ENCODE data around the gene STK32B.

STK32B gene

GRCh38 chr4:5203309-5203992, 152.2 kb downstream of the STK32B start:
- H3K36me3 ChIP-seq (ENCODE audit: low read depth): no peaks in the 10 kb centered on the region
- TF ChIP-seq CTCF (IDR thresholded peaks at IDR 0.05; ENCODE audit: poor library complexity, severe bottlenecking): no peak
- ATAC-seq (ENCODE audit: low read depth) (no peak), DNase-seq (ENCODE audit: low spot score) (no peak)
- no peak overlapping the region for H3K27ac ChIP-seq (ENCODE audit: poor library complexity, severe bottlenecking)
- H3K4me3 ChIP-seq (ENCODE audit: severe bottlenecking): no peak overlapping the region
- no peaks in the 10 kb centered on the region for H3K9me3 ChIP-seq (ENCODE audit: severe bottlenecking)
- H3K27me3 ChIP-seq (ENCODE audit: insufficient read depth, poor library complexity, severe bottlenecking): no peaks in the 10 kb centered on the region
- no peaks in the 10 kb centered on the region for H3K4me1 ChIP-seq (ENCODE audit: insufficient read depth, poor library complexity, severe bottlenecking)

- no peak for TF ChIP-seq CTCF (IDR thresholded peaks at IDR 0.05; ENCODE audit: poor library complexity, severe bottlenecking)
- H3K4me3 ChIP-seq (ENCODE audit: severe bottlenecking): no peak overlapping the region
- no peaks in the 10 kb centered on the region for H3K27me3 ChIP-seq (ENCODE audit: insufficient read depth, poor library complexity, severe bottlenecking)
- no peaks in the 10 kb centered on the region for H3K4me1 ChIP-seq (ENCODE audit: insufficient read depth, poor library complexity, severe bottlenecking)
- DNase-seq (ENCODE audit: low spot score) (no peak), ATAC-seq (ENCODE audit: low read depth) (no peak)
- H3K36me3 ChIP-seq (ENCODE audit: low read depth): no peaks in the 10 kb centered on the region
- no peak overlapping the region for H3K27ac ChIP-seq (ENCODE audit: poor library complexity, severe bottlenecking)
- H3K9me3 ChIP-seq (ENCODE audit: severe bottlenecking): no peaks in the 10 kb centered on the region
These were observed 152.7 kb downstream of the STK32B start for GRCh38 chr4:5203993-5204310.

- Histone ChIP-seq H3K4me3 (ENCODE audit: severe bottlenecking) (no peak overlapping the region), H3K4me1 (ENCODE audit: insufficient read depth, poor library complexity, severe bottlenecking) (no peaks in the 10 kb centered on the region), H3K27me3 (ENCODE audit: insufficient read depth, poor library complexity, severe bottlenecking) (no peaks in the 10 kb centered on the region), H3K27ac (ENCODE audit: poor library complexity, severe bottlenecking) (no peak overlapping the region), H3K36me3 (ENCODE audit: low read depth) (no peaks in the 10 kb centered on the region), H3K9me3 (ENCODE audit: severe bottlenecking) (no peaks in the 10 kb centered on the region)
- no peak for TF ChIP-seq CTCF (IDR thresholded peaks at IDR 0.05; ENCODE audit: poor library complexity, severe bottlenecking)
- ATAC-seq (ENCODE audit: low read depth) (no peak), DNase-seq (ENCODE audit: low spot score) (no peak)
These were observed 153.5 kb downstream of the STK32B start for GRCh38 chr4:5204781-5205180.

- no peaks in the 10 kb centered on the region for H3K27me3 ChIP-seq (ENCODE audit: insufficient read depth, poor library complexity, severe bottlenecking)
- no peak overlapping the region for H3K27ac ChIP-seq (ENCODE audit: poor library complexity, severe bottlenecking)
- DNase-seq (ENCODE audit: low spot score) (no peak), ATAC-seq (ENCODE audit: low read depth) (no peak)
- H3K36me3 ChIP-seq (ENCODE audit: low read depth): no peaks in the 10 kb centered on the region
- no peaks in the 10 kb centered on the region for H3K9me3 ChIP-seq (ENCODE audit: severe bottlenecking)
- H3K4me3 ChIP-seq (ENCODE audit: severe bottlenecking): no peak overlapping the region
- no peak for TF ChIP-seq CTCF (IDR thresholded peaks at IDR 0.05; ENCODE audit: poor library complexity, severe bottlenecking)
- H3K4me1 ChIP-seq (ENCODE audit: insufficient read depth, poor library complexity, severe bottlenecking): no peaks in the 10 kb centered on the region
These were observed 154.9 kb downstream of the STK32B start for GRCh38 chr4:5206016-5206790.

GRCh38 chr4:5209862-5210261, 158.6 kb downstream of the STK32B start:
- Histone ChIP-seq H3K4me1 (ENCODE audit: insufficient read depth, poor library complexity, severe bottlenecking) (no peaks in the 10 kb centered on the region), H3K27me3 (ENCODE audit: insufficient read depth, poor library complexity, severe bottlenecking) (peaks cover 8% of the 10 kb centered on the region), H3K4me3 (ENCODE audit: severe bottlenecking) (no peak overlapping the region), H3K9me3 (ENCODE audit: severe bottlenecking) (no peaks in the 10 kb centered on the region), H3K36me3 (ENCODE audit: low read depth) (no peaks in the 10 kb centered on the region), H3K27ac (ENCODE audit: poor library complexity, severe bottlenecking) (no peak overlapping the region)
- DNase-seq (ENCODE audit: low spot score) (no peak), ATAC-seq (ENCODE audit: low read depth) (no peak)
- no peak for TF ChIP-seq CTCF (IDR thresholded peaks at IDR 0.05; ENCODE audit: poor library complexity, severe bottlenecking)
